ENCODE data around the gene PRPSAP1.

The PRPSAP1 gene

GRCh38 chr17:76379646-76380376 is 26.1 kb upstream of the PRPSAP1 start:
- no peak for TF ChIP-seq TAF1 (IDR thresholded peaks at IDR 0.05; ENCODE audit: borderline replicate concordance, insufficient read depth, low read length)
- no peak for TF ChIP-seq FOXP2 (optimal IDR thresholded peaks at IDR 0.05; ENCODE audit: borderline replicate concordance, extremely low read depth, extremely low read length, insufficient read depth)
- TF ChIP-seq SIN3A (IDR thresholded peaks at IDR 0.05; ENCODE audit: borderline replicate concordance, insufficient read depth, low read length) = no peak
- no peak for TF ChIP-seq POLR2AphosphoS5 (IDR thresholded peaks at IDR 0.05; ENCODE audit: low read depth, low read length)
- no peak for TF ChIP-seq REST (IDR thresholded peaks at IDR 0.05; ENCODE audit: insufficient read depth in 1 of 2, low read depth in 2 of 2, low read length in 2 of 2)

GRCh38 chr17:76379275-76379641 is 25.5 kb upstream of the PRPSAP1 start:
- TF ChIP-seq SIN3A (IDR thresholded peaks at IDR 0.05; ENCODE audit: borderline replicate concordance, insufficient read depth, low read length) (no peak), REST (IDR thresholded peaks at IDR 0.05; ENCODE audit: insufficient read depth in 1 of 2, low read depth in 2 of 2, low read length in 2 of 2) (no peak), TAF1 (IDR thresholded peaks at IDR 0.05; ENCODE audit: borderline replicate concordance, insufficient read depth, low read length) (no peak), FOXP2 (optimal IDR thresholded peaks at IDR 0.05; ENCODE audit: borderline replicate concordance, extremely low read depth, extremely low read length, insufficient read depth) (no peak), POLR2AphosphoS5 (IDR thresholded peaks at IDR 0.05; ENCODE audit: low read depth, low read length) (no peak)

- no peak for TF ChIP-seq REST (IDR thresholded peaks at IDR 0.05; ENCODE audit: insufficient read depth in 1 of 2, low read depth in 2 of 2, low read length in 2 of 2)
- no peak for TF ChIP-seq SIN3A (IDR thresholded peaks at IDR 0.05; ENCODE audit: borderline replicate concordance, insufficient read depth, low read length)
- TF ChIP-seq TAF1 (IDR thresholded peaks at IDR 0.05; ENCODE audit: borderline replicate concordance, insufficient read depth, low read length) = no peak
- no peak for TF ChIP-seq POLR2AphosphoS5 (IDR thresholded peaks at IDR 0.05; ENCODE audit: low read depth, low read length)
- TF ChIP-seq FOXP2 (optimal IDR thresholded peaks at IDR 0.05; ENCODE audit: borderline replicate concordance, extremely low read depth, extremely low read length, insufficient read depth) = no peak
Measured at GRCh38 chr17:76378548-76379274, 25.0 kb upstream of the PRPSAP1 start.

DNA sequence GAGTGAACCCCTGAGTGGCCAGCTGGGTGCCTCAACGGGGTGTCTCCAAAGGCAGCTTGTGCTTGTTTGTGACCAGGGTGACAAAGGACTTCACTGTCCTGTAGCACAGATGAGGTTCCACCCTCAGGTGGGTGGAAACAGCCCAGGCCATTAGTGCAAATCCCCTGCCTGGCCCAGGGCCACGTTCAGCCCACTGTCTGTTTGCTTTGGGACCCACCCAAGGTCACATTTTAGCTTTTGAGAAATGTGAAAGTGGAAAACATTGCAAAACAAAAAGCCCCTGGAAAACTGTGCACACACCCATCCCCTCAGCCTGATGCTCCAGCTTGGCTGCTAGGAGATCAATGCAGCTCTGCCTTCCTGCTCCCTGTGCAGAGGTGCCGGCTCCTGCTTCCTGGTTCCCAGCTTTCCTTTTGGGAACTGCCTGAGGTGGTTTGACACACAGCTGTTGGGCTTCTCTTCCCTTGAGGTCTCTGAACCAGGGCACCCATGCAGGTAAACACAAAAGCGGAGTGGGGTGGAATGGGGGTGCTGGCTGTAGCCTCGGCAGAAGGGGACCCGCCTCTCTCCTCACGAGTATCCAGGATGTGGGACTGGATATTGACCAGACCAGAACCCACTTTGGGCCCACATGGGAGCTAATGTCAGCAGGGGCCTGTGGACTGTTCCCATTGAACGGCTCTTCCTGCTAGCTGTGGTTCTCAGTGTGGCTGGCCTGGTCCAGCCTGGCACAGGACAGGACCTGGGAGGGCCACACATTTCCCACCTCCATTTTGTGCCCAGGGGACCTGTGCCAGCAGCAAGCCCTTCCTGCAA is 22.8 kb upstream of the PRPSAP1 start:
- TF ChIP-seq TAF1 (IDR thresholded peaks at IDR 0.05; ENCODE audit: borderline replicate concordance, insufficient read depth, low read length) = no peak
- TF ChIP-seq REST (IDR thresholded peaks at IDR 0.05; ENCODE audit: insufficient read depth in 1 of 2, low read depth in 2 of 2, low read length in 2 of 2) = no peak
- TF ChIP-seq POLR2AphosphoS5 (IDR thresholded peaks at IDR 0.05; ENCODE audit: low read depth, low read length) = no peak
- TF ChIP-seq FOXP2 (optimal IDR thresholded peaks at IDR 0.05; ENCODE audit: borderline replicate concordance, extremely low read depth, extremely low read length, insufficient read depth) = no peak
- TF ChIP-seq SIN3A (IDR thresholded peaks at IDR 0.05; ENCODE audit: borderline replicate concordance, insufficient read depth, low read length) = no peak
